NCI-H2196 (cell line): ENCODE data around the gene ERG.
A peak's percentile ranks its signal among the peaks of the same experiment; 100 is the strongest.

Source experiments
- DNase-seq: peaks from one replicate; lab custom pipeline; 2025; ENCODE audit not compliant: unreplicated experiment; lab: John Stamatoyannopoulos, UW

The ERG gene

GRCh38 chr21:38438462-38438893 lies 59.8 kb downstream of the ERG start:
- DNase-seq = peak; percentile 40

- DNase-seq = no peak
Measured at GRCh38 chr21:38436341-38436740, 61.9 kb downstream of the ERG start.

- no peak for DNase-seq
Measured at GRCh38 chr21:38434913-38435533, 63.3 kb downstream of the ERG start.

- DNase-seq = no peak
Measured at GRCh38 chr21:38433471-38433870, 64.8 kb downstream of the ERG start.

GRCh38 chr21:38430401-38430984 lies 67.8 kb downstream of the ERG start:
- DNase-seq = no peak

- no peak for DNase-seq
Measured at GRCh38 chr21:38429011-38429410, 69.3 kb downstream of the ERG start.

GRCh38 chr21:38428211-38428610 lies 70.1 kb downstream of the ERG start:
- DNase-seq = no peak

GRCh38 chr21:38424305-38425019 lies 73.8 kb downstream of the ERG start:
- no peak for DNase-seq

GRCh38 chr21:38422082-38422481 lies 76.2 kb downstream of the ERG start:
- no peak for DNase-seq

GRCh38 chr21:38420140-38420539 lies 78.1 kb downstream of the ERG start:
- DNase-seq = no peak

- no peak for DNase-seq
Measured at GRCh38 chr21:38417726-38418125, 80.6 kb downstream of the ERG start.

GRCh38 chr21:38416791-38417190 lies 81.5 kb downstream of the ERG start:
- DNase-seq = no peak

- no peak for DNase-seq
Measured at GRCh38 chr21:38413958-38414548, 84.2 kb downstream of the ERG start.

GRCh38 chr21:38410466-38410865 lies 87.8 kb downstream of the ERG start:
- DNase-seq = no peak

- DNase-seq = no peak
Measured at GRCh38 chr21:38409907-38410306, 88.4 kb downstream of the ERG start.

- no peak for DNase-seq
Measured at GRCh38 chr21:38404177-38404576, 94.1 kb downstream of the ERG start.

- DNase-seq = no peak
Measured at GRCh38 chr21:38402795-38403194, 95.5 kb downstream of the ERG start.

GRCh38 chr21:38402291-38402690 lies 96.0 kb downstream of the ERG start:
- no peak for DNase-seq

GRCh38 chr21:38401191-38401926 lies 96.9 kb downstream of the ERG start:
- DNase-seq = no peak

GRCh38 chr21:38400195-38400919 lies 97.9 kb downstream of the ERG start:
- DNase-seq = no peak

GRCh38 chr21:38399103-38399502 lies 99.2 kb downstream of the ERG start:
- no peak for DNase-seq
